Colonic mucosa (tissue), 4 donors: ENCODE data around the gene PHC3. TPM values are rescaled to one million over a fixed set of nuclear protein-coding genes. Genes with fewer than 3 reads are reported as not detected.

Experiments
- DNase-seq: peaks from one replicate; pipeline ENCODE4 v3.0.0-alpha.2; 2020
- H3K27ac ChIP-seq: fragments of 200-600 bp; one replicate; pipeline ENCODE4 v1.8.0; 2021
- H3K27me3 ChIP-seq: fragments of 200-600 bp; one replicate; pipeline ENCODE4 v1.8.0; 2021
- H3K36me3 ChIP-seq: fragments of 200-600 bp; one replicate; pipeline ENCODE4 v1.8.0; 2021
- H3K4me1 ChIP-seq: fragments of 200-600 bp; one replicate; pipeline ENCODE4 v1.8.0; 2021; ENCODE audit warnings: mild to moderate bottlenecking
- H3K4me3 ChIP-seq: fragments of 200-600 bp; one replicate; pipeline ENCODE4 v1.8.0; 2021
- H3K9ac ChIP-seq, 2 donors: one replicate each; pipeline ENCODE4 v1.7.0; 2013; ENCODE audit warnings: control low read depth in 2 of 2, low read depth in 2 of 2, low read length in 2 of 2
- H3K9me3 ChIP-seq: fragments of 200-600 bp; one replicate; pipeline ENCODE4 v1.8.0; 2021
- CTCF ChIP-seq: fragments of 200-600 bp; IDR thresholded peaks from one replicate; pipeline ENCODE4 v1.8.0; 2022; ENCODE audit warnings: antibody characterized with exemption, mild to moderate bottlenecking
- intact Hi-C: fragments of 100-400 bp; cut with DNase I; formaldehyde crosslinking; loops from one replicate; pipeline ENCODE4 v1.14.1; 2022
- total RNA-seq, 2 donors: library from RNA; stranded (reverse); fragmentation: NEBNext Ultra II Directional in 1 of 2; extraction: Animal tissue kit (Norgen Biotek cat#: 25700) in 1 of 2; gene quantifications; one replicate each; pipeline ENCODE4 v1.2.1, GENCODE V29; 2021
- donor health status: healthy.
- donor health status: DM: no; HTN: no; CAD: no.
- donor health status: DM: no; HTN: no; CAD: no.

PHC3 gene
- total RNA-seq, 2 donors from 2014 or later: 36.4 to 49.4 TPM

GRCh38 chr3:170078620-170079281 is 102.8 kb downstream of the PHC3 start:
- H3K9ac ChIP-seq: peak overlapping the region in 1 of 2 donors; percentile 71
- H3K4me1 ChIP-seq: no peaks in the 10 kb centered on the region
- peak; percentile 5 for TF ChIP-seq CTCF
- H3K36me3 ChIP-seq: no peaks in the 10 kb centered on the region
- no peak overlapping the region for H3K27ac ChIP-seq
- H3K9me3 ChIP-seq: no peaks in the 10 kb centered on the region
- intact Hi-C loops: loop anchor here (5.0 kb wide), 1 partner anchor 36 kb away; no protein-coding TSS in a partner anchor
- H3K4me3 ChIP-seq: no peak overlapping the region
- no peaks in the 10 kb centered on the region for H3K27me3 ChIP-seq
- DNase-seq: no peak

DNA sequence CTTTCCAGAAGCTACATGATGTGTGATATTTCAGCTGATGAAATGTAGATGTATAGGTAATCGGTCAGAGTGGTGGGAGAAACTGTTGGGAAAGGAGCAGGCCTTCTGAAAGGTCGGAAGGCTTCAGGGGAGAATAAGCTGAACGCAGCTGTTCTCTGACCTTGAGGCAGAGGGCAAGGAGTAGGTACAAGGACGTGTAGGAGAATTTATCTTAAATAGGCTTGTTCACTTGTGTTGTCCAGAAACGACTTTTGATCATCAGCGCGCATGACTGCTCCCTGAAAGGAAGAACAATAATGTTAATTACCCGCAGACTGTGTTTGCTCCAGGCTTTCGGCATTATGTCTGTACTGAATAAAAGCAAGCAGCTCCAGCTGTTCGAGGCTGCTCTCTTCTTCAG is 104.2 kb downstream of the PHC3 start:
- intact Hi-C loops: loop anchor here (5.0 kb wide), 1 partner anchor 35 kb away; no protein-coding TSS in a partner anchor
- H3K4me3 ChIP-seq: no peak overlapping the region
- H3K9ac ChIP-seq: peak overlapping the region in 1 of 2 donors; percentile 62

GRCh38 chr3:170076715-170077238 is 104.8 kb downstream of the PHC3 start:
- intact Hi-C loops: loop anchor here (5.0 kb wide), 1 partner anchor 34 kb away; no protein-coding TSS in a partner anchor
- no peaks in the 10 kb centered on the region for H3K27me3 ChIP-seq
- no peak for DNase-seq
- no peaks in the 10 kb centered on the region for H3K9me3 ChIP-seq
- H3K27ac ChIP-seq: peak overlapping the region; percentile 58
- H3K4me1 ChIP-seq: no peaks in the 10 kb centered on the region
- no peak for TF ChIP-seq CTCF
- H3K9ac ChIP-seq: peak overlapping the region in 1 of 2 donors; percentile 62
- no peaks in the 10 kb centered on the region for H3K36me3 ChIP-seq
- no peak overlapping the region for H3K4me3 ChIP-seq

More for the DNA sequence above, 104.2 kb downstream of the PHC3 start:
- no peaks in the 10 kb centered on the region for H3K4me1 ChIP-seq
- H3K9me3 ChIP-seq: no peaks in the 10 kb centered on the region
- H3K27ac ChIP-seq: peak overlapping the region; percentile 58
- no peaks in the 10 kb centered on the region for H3K36me3 ChIP-seq
- DNase-seq: peak; percentile 41
- TF ChIP-seq CTCF: no peak
- no peaks in the 10 kb centered on the region for H3K27me3 ChIP-seq

DNA sequence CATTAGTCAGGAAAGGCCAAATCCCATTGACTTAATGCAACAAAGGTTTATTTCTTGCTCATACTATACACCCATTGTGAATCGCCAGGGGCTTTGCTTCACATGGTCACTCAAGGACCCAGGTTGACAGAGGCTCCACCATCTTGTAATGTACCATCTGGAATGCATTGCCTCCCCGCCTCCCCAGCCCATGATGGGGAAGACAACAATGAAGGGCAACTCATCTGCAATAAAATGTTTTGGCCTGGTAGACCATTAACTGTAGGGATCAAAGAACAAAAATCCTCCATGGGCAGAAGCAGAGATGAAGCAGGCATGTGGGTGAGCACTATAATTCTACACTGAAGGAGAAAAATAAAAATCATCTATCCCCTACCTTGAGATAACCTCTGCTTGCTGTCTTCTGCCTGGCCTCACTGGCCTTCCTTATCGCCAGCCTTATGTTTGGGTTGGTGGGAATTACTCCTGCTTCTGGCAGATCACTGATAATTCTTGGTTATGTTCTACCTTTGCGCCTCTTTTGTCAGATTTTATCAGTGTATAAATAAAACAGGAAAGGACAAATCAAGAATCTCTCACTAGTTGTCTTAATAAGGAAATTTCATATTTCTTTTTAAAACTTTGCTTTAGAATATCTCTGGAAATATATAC is 106.0 kb downstream of the PHC3 start:
- no peaks in the 10 kb centered on the region for H3K27me3 ChIP-seq
- H3K27ac ChIP-seq: no peak overlapping the region
- H3K9me3 ChIP-seq: no peaks in the 10 kb centered on the region
- TF ChIP-seq CTCF: no peak
- DNase-seq: peak; percentile 52
- H3K9ac ChIP-seq: peak overlapping the region in 1 of 2 donors; percentile 21
- intact Hi-C loops: loop anchor here (5.0 kb wide), 1 partner anchor 33 kb away; no protein-coding TSS in a partner anchor
- H3K36me3 ChIP-seq: no peaks in the 10 kb centered on the region
- no peak overlapping the region for H3K4me3 ChIP-seq
- no peaks in the 10 kb centered on the region for H3K4me1 ChIP-seq

- intact Hi-C loops: no loop called here
- no peak overlapping the region for H3K27ac ChIP-seq
- no peak overlapping the region for H3K9ac ChIP-seq
- no peaks in the 10 kb centered on the region for H3K4me1 ChIP-seq
- no peak for DNase-seq
- H3K27me3 ChIP-seq: no peaks in the 10 kb centered on the region
- H3K4me3 ChIP-seq: no peak overlapping the region
- H3K9me3 ChIP-seq: no peaks in the 10 kb centered on the region
- no peaks in the 10 kb centered on the region for H3K36me3 ChIP-seq
- TF ChIP-seq CTCF: no peak
These were observed 117.4 kb downstream of the PHC3 start for GRCh38 chr3:170064108-170064507.
